ENCODE data around the gene PPP4R2.
A peak's percentile ranks its signal among the peaks of the same experiment; 100 is the strongest.

The PPP4R2 gene

DNA sequence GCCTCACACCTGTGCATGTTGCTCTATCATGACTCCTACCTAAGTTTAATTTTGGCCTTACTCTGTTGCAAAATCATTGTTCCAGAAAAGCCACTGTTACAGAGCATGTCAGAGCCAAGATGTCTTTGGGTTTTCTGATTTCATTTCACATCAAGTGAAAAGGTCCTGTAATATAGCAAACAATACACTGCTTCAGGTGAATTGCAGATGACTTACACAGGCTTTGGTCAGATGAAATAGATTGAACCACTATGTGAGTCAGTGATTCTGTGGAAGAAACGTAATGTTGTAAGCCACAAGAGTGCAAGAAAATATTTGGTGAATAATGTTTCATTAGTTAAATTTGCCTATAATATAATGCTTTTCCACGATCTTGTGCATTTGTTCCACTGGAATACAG lies 87.6 kb downstream of the PPP4R2 start:
- TF ChIP-seq, protein P1, sequence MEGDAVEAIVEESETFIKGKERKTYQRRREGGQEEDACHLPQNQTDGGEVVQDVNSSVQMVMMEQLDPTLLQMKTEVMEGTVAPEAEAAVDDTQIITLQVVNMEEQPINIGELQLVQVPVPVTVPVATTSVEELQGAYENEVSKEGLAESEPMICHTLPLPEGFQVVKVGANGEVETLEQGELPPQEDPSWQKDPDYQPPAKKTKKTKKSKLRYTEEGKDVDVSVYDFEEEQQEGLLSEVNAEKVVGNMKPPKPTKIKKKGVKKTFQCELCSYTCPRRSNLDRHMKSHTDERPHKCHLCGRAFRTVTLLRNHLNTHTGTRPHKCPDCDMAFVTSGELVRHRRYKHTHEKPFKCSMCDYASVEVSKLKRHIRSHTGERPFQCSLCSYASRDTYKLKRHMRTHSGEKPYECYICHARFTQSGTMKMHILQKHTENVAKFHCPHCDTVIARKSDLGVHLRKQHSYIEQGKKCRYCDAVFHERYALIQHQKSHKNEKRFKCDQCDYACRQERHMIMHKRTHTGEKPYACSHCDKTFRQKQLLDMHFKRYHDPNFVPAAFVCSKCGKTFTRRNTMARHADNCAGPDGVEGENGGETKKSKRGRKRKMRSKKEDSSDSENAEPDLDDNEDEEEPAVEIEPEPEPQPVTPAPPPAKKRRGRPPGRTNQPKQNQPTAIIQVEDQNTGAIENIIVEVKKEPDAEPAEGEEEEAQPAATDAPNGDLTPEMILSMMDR (IDR thresholded peaks at IDR 0.05; ENCODE audit: insufficient read depth, low read depth, low read length, missing control alignments) = no peak
- DNase-seq (ENCODE audit: low read depth) = no peak
- H3K4me3 ChIP-seq (ENCODE audit: low read length) = no peak overlapping the region

DNA sequence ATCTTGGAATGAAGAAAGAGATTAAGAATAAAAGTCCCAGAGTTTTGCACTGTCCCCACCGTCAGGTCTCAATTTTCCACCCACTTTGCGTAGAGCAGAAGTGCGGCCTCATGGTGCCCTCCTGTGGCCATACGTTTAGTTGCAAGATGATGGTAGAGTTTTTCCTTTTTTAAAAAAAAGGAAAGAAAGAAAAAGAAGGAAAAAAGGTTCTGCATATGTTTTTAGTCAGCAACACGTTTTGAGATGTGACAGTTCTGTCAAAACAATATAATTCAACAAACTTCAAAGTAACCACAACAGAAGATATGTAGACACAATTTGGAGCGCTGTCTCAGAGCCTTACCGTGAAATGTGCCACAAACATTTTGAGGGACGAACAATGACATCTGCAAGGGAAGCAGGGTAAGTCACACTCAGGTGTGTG lies 89.5 kb downstream of the PPP4R2 start:
- no peak overlapping the region for H3K4me3 ChIP-seq (ENCODE audit: low read length)
- peak; percentile 44 for DNase-seq (ENCODE audit: low read depth)
- TF ChIP-seq, protein P1 (IDR thresholded peaks at IDR 0.05; ENCODE audit: insufficient read depth, low read depth, low read length, missing control alignments) = peak; percentile 78

DNA sequence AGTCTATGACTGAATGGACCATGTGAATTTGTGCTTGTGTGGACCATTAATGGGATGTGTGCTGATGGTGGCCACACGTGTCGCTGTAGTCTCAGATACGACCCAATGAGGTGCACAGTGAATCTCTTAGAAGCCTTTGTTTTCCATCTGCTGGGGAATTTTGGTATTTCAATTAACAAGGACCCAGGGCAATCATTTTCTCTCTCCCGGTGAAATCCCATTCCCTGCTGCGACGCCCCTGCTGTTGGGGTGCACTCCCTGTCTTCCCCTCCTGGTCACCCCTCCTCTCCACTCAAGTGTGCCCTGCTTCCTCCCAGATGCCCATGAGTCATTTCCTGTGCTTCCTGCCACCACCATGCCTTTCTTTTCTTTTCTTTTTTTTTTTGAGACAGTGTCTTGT lies 97.5 kb downstream of the PPP4R2 start:
- TF ChIP-seq, protein P1 (IDR thresholded peaks at IDR 0.05; ENCODE audit: insufficient read depth, low read depth, low read length, missing control alignments) = peak; percentile 43
- peak; percentile 55 for DNase-seq (ENCODE audit: low read depth)
- no peak overlapping the region for H3K4me3 ChIP-seq (ENCODE audit: low read length)

DNA sequence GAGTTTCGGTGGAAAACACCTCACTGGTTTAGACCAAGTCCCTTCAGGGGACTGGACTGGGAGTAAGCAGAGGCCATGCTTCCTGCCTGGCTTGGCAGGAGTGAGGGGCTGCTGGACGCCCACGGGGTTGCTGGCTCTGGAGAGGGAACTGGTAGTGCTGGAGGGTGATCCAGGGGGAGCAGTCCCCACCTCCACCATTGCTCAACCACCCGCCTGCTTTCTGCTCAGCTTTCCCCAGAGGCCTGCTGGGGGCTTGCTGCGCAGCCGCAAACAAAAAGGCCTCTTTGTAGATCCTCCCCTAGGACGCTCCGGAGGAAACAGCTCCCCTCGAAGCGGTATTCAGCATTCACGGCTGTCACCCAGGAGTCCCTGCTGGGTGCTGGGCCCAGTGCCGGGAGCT lies 98.3 kb downstream of the PPP4R2 start:
- H3K4me3 ChIP-seq (ENCODE audit: low read length) = no peak overlapping the region
- DNase-seq (ENCODE audit: low read depth) = no peak
- TF ChIP-seq, protein P1 (IDR thresholded peaks at IDR 0.05; ENCODE audit: insufficient read depth, low read depth, low read length, missing control alignments) = no peak

DNA sequence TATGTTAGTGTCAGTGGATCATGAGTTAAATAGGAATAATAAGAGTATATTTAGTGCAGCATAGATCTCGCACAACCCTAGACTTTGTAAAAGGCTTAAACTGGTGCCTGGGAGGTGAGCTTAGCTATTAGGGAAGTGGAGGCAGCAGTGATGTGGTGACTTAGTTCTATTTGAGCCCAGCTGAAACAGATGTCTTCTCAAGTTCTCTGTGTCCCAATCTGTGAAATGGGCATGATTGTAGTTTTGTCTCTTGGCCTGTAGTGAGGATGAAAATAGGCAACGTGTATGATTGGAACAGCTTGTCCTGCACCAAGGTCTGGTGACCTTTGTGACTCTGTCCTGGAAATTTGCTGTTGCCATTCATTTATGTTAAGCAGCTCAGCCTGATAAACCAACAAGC lies 99.6 kb downstream of the PPP4R2 start:
- TF ChIP-seq, protein P1 (IDR thresholded peaks at IDR 0.05; ENCODE audit: insufficient read depth, low read depth, low read length, missing control alignments) = no peak

DNA sequence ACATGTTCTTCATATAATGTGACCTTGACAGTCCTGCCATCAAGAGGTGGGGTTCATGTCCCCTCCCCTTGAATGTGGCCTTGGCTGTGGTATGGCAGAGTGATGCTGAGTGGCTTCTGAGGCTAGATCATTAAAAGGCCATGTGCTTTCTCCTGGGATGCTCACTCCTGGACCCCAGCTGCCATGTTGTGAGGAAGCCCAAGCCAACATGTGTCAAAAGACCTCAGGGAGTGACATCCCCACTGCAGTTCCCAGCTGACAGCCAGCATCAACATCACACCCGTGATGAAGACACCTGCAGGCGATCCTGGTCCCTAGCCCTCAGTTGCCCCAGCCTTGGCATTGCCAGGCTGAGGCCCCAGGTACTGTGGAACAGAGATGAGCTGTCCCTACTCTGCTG lies 101.4 kb downstream of the PPP4R2 start:
- TF ChIP-seq, protein P1 (IDR thresholded peaks at IDR 0.05; ENCODE audit: insufficient read depth, low read depth, low read length, missing control alignments) = no peak
- H3K4me3 ChIP-seq (ENCODE audit: low read length) = no peak overlapping the region
- DNase-seq (ENCODE audit: low read depth) = no peak

More for the DNA sequence above, 99.6 kb downstream of the PPP4R2 start:
- H3K4me3 ChIP-seq (ENCODE audit: low read length) = no peak overlapping the region
- no peak for DNase-seq (ENCODE audit: low read depth)

DNA sequence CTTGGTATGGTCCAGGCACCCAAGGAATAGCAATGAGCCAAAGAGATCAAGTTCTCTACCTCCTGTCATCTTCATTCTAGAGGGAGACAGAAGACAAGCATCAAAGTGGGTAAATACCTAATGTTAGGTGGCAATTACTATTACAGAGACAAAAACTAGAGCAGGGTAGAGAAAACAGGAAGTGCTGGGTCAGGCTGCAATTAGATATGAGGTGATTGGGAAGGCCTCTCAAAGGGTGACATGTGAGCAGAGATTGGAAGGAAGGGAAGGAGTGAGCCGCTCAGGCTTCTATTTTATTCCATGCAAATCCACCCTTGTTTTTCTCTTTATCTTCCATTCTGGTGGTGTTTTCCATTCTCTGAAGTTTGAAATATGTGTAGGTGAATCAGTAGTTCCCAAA lies 102.3 kb downstream of the PPP4R2 start:
- no peak overlapping the region for H3K4me3 ChIP-seq (ENCODE audit: low read length)
- TF ChIP-seq, protein P1 (IDR thresholded peaks at IDR 0.05; ENCODE audit: insufficient read depth, low read depth, low read length, missing control alignments) = no peak
- DNase-seq (ENCODE audit: low read depth) = no peak

Measured in epithelial cell of esophagus (primary cell).